Chondrocyte (in vitro differentiated cells): ENCODE data around the gene CD55. TPM values are rescaled to one million over a fixed set of nuclear protein-coding genes. Genes with fewer than 3 reads are reported as not detected.

Source experiments
- DNase-seq: peaks from one replicate; pipeline ENCODE4 v3.0.0; 2021; ENCODE audit warnings: mixed read lengths, low spot score
- H3K27ac Mint-ChIP-seq: one replicate; pipeline ENCODE4 v1.8.0; 2021; ENCODE audit warnings: mild to moderate bottlenecking, moderate library complexity, mixed read lengths; ENCODE audit not compliant: unreplicated experiment
- H3K27me3 Mint-ChIP-seq: 2 replicates; pipeline ENCODE4 v1.8.0; 2021; ENCODE audit warnings: low read depth, mixed read lengths
- H3K36me3 Mint-ChIP-seq: 2 replicates; pipeline ENCODE4 v1.8.0; 2021; ENCODE audit warnings: low read depth, mixed read lengths
- H3K4me1 Mint-ChIP-seq: 2 replicates; pipeline ENCODE4 v1.8.0; 2021; ENCODE audit warnings: low read depth, mild to moderate bottlenecking, mixed read lengths
- H3K4me3 Mint-ChIP-seq: one replicate; pipeline ENCODE4 v1.8.0; 2021; ENCODE audit warnings: mild to moderate bottlenecking, moderate library complexity, mixed read lengths; ENCODE audit not compliant: unreplicated experiment
- H3K9me3 Mint-ChIP-seq: 2 replicates; pipeline ENCODE4 v1.8.0; 2021; ENCODE audit warnings: low read depth, mixed read lengths
- total RNA-seq: library from RNA; stranded (reverse); gene quantifications from 3 replicates; pipeline ENCODE4 v1.2.1, GENCODE V29; 2021
- TF ChIP-seq, protein P1 (sequence below): fragments of 200-600 bp; sonication (generic); IDR thresholded peaks from 2 replicates; pipeline ENCODE4 v1.5.0; 2021; ENCODE audit warnings: antibody characterized with exemption, mild to moderate bottlenecking, moderate library complexity

Gene CD55
- total RNA-seq, 1 donor from 2014 or later, result 4.7 TPM

DNA sequence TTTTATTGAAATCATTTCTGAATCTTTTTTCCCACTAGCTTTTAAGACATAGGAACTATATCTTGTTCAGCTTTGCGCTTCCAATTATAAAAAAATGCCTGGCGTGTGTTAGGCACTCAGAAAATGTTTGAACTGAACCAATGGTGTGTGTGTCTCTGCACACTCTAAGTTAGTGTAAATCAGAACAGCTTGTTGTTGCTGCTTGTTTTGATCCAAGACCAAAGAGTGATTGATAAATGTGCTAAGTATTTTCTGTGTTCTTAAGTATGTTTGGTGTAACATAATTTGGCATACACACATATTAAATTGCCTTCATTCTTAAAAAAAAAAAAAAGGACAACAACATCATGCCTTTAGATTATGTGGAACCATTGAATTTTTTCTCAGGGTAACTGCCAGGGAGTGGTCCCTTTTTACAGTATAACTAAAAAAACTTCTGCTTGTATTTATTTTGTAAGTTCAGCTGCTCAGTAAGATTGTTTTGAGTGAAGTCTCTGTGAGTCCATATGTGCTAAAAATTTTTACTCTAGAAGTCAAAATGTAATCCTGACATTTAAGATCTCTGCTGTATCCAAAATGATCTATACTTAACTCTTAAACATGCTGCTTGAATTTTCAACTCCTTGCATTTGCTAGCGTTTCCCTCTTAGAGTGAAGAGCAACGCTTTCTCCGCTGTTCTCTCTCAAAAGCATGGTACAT is 8.7 kb downstream of the CD55 start:
- Mint-ChIP-seq H3K27me3 (peaks cover 18% of the 10 kb centered on the region), H3K36me3 (peaks cover 3% of the 10 kb centered on the region), H3K27ac (no peak overlapping the region), H3K9me3 (peaks cover 16% of the 10 kb centered on the region), H3K4me1 (no peaks in the 10 kb centered on the region), H3K4me3 (no peak overlapping the region)
- TF ChIP-seq, protein P1, sequence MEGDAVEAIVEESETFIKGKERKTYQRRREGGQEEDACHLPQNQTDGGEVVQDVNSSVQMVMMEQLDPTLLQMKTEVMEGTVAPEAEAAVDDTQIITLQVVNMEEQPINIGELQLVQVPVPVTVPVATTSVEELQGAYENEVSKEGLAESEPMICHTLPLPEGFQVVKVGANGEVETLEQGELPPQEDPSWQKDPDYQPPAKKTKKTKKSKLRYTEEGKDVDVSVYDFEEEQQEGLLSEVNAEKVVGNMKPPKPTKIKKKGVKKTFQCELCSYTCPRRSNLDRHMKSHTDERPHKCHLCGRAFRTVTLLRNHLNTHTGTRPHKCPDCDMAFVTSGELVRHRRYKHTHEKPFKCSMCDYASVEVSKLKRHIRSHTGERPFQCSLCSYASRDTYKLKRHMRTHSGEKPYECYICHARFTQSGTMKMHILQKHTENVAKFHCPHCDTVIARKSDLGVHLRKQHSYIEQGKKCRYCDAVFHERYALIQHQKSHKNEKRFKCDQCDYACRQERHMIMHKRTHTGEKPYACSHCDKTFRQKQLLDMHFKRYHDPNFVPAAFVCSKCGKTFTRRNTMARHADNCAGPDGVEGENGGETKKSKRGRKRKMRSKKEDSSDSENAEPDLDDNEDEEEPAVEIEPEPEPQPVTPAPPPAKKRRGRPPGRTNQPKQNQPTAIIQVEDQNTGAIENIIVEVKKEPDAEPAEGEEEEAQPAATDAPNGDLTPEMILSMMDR, result no peak
- no peak for DNase-seq

DNA sequence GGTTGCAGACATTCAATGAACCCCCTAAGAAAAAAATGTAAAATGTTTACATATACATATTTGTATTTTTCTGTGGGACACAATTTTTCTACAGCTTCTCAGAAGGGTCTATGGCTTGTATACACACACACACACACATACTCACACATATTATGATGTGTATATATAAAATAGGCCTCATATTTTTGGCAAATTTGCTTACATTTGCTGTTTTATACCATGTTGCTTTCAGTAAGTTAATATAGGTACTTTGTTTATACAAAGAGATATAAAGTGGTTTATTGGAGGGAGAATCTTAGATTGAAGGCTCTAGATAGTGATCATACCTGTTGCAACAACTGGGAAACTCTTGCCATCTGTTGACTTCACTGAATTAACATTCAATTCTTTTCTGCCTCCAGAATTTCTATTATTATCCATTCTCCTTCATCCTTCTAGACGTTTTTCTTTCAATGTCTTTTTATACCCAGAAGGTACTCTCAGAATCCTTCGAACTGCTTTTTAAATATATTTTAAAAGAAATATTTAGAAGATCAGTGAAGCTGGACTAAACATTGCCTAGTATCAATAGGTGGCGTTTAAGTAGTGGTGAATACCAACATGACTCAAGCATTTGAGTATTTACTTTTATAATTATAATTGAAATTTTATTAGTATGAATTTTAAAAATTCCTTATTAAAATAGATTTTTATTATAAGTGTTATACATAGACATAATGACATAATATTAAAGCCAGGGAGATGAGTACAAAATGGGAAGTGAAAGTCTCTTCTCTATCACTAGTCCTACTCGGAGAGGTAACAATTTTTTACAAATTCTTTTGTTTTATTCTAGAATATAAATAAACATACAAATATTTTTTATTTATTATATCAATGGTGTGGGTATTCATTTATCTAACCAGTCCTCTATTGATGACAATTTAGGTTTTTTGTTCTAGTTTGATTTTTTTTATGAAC is 10.2 kb downstream of the CD55 start:
- Mint-ChIP-seq H3K9me3 (peaks cover 16% of the 10 kb centered on the region), H3K27me3 (peaks cover 19% of the 10 kb centered on the region), H3K27ac (no peak overlapping the region), H3K4me3 (no peak overlapping the region), H3K36me3 (peaks cover 3% of the 10 kb centered on the region), H3K4me1 (no peaks in the 10 kb centered on the region)
- DNase-seq, result no peak
- TF ChIP-seq, protein P1, result no peak

DNA sequence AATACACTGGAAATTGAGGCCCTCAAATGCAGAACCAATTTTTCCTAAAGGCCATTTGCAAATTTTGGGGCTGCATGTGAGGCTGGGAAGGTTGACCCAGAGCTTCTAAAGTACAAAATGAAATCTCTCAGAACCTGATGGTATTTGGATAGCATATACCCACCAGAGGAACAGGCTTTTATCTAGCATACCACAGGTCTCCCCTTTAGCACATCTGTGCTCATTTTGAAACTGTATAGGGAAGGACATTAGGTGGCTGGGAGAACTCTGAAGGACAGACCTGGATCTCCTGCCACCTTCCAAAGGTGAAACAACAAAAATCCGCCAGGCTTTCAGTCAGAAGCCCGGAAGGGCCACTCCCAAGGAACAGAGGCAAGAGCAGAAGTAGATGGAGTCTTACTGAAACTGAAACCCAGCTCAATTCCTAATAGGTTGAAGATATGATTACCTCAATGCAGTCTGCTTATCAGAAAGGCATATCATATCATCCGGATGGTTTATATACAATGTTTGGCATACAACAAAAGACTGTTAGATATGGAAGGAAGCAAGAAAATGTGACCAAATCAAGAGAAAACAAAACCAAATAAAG is 11.6 kb downstream of the CD55 start:
- peaks cover 17% of the 10 kb centered on the region for H3K27me3 Mint-ChIP-seq

DNA sequence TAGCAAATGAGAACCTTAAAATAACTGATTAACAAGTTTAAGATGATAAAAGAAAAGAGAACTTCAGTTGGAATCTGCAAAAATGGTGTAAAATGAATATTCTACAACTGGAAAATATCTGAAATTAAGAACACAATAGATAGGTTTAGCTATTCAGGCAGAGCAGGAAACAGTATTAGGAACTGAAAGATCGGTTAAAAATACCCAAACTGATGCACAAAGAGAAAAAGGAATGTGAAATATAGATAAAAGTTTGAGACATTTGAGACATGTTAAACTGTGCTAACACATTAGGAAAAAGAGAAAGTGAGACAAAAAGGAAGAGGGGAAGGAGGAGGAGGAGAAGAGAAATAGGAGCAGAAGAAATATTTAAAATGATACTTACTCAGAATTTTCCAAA is 12.1 kb downstream of the CD55 start:
- DNase-seq, result no peak
- peaks cover 16% of the 10 kb centered on the region for H3K27me3 Mint-ChIP-seq
- TF ChIP-seq, protein P1, result no peak
- no peaks in the 10 kb centered on the region for H3K4me1 Mint-ChIP-seq
- no peak overlapping the region for H3K4me3 Mint-ChIP-seq
- H3K9me3 Mint-ChIP-seq, result peaks cover 16% of the 10 kb centered on the region
- peaks cover 5% of the 10 kb centered on the region for H3K36me3 Mint-ChIP-seq
- no peak overlapping the region for H3K27ac Mint-ChIP-seq

More for the DNA sequence above, 11.6 kb downstream of the CD55 start:
- Mint-ChIP-seq H3K9me3 (peaks cover 16% of the 10 kb centered on the region), H3K36me3 (peaks cover 5% of the 10 kb centered on the region), H3K4me1 (no peaks in the 10 kb centered on the region), H3K4me3 (no peak overlapping the region), H3K27ac (no peak overlapping the region)
- DNase-seq, result no peak
- TF ChIP-seq, protein P1, result no peak

DNA sequence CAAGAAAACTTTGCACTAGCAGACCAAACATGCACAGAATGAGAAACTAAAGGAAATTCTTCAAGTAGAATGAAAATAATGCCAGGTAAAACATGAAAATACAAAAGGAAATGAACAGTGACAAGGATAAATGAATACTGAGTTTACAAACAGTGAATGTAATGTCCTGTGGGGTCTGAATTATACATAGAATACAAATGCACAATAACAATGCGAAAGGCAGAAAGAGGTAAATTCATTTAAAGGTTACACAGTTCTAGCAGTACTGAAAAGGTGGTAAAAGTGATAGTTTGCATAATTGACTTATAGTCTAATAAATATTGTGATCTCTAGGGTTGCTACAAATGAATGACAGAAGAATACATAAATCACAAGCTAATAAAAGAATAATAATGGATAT is 12.9 kb downstream of the CD55 start:
- Mint-ChIP-seq H3K27ac (no peak overlapping the region), H3K27me3 (peaks cover 16% of the 10 kb centered on the region), H3K4me3 (no peak overlapping the region), H3K36me3 (peaks cover 5% of the 10 kb centered on the region), H3K4me1 (no peaks in the 10 kb centered on the region), H3K9me3 (peaks cover 16% of the 10 kb centered on the region)
- no peak for DNase-seq
- TF ChIP-seq, protein P1, result no peak
